GM13977 (cell line): Measurements from ENCODE around the gene FSIP1.
A peak's percentile ranks its signal among the peaks of the same experiment; 100 is the strongest.

Experiments
- DNase-seq: peaks from one replicate; pipeline ENCODE4 v3.0.0; 2012; ENCODE audit warnings: low spot score
- in situ Hi-C: fragments of 300-500 bp; cut with MboI; formaldehyde crosslinking; loops from one replicate; pipeline ENCODE4 v1.12.0; 2022; ENCODE audit warnings: low sequenced_read_pairs, low pct_unique_long_range_greater_than_20kb, mixed read lengths, inconsistent platforms; ENCODE audit not compliant: unreplicated experiment
- TF ChIP-seq, protein P1 (sequence below): IDR thresholded peaks from 2 replicates; pipeline ENCODE4 v1.5.1; 2012; ENCODE audit warnings: mild to moderate bottlenecking, control low read depth; ENCODE audit not compliant: insufficient read depth; ENCODE audit errors: extremely low read depth, missing control alignments

The FSIP1 gene

DNA sequence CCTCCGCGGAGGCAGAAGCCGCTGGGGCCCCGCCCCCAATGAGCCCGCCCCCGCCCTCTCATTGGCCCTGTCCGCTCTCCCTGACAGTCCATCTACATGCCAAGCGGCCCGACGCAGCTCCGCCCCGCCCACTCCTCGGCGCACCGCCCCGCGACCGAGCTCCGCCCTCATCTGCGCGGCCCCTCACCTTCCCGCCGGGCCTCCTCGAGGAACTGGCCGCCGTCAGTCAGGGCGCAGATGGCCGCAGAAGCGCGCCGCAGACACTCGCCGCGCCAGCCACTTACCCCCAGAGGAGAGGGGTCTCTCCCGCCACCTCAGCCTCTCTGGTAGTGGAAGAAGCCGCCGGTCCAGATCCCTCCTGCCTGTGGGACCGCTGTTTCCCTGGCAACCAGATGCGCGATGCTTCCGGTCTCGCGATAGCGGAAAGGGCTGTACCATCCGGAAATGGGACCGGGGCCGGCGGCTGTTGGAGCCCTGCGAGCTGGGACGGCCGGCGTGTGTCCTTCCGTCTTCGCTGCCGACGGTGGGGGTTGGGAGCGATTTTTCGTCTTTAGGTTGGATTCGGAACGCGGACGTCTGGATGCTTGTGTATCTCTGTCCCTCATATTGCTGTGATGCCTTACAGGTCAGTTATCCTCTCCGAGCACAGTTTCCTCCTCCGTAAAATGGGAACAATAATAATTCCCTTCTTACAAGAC lies at the start of gene FSIP1:
Gene FSIP1 (minus strand): TSS at position 401 of the 698 bp plus-strand sequence. CDS start 6,317 bp downstream, outside the sequence.
- in situ Hi-C loops = no loop called here
- TF ChIP-seq, protein P1, sequence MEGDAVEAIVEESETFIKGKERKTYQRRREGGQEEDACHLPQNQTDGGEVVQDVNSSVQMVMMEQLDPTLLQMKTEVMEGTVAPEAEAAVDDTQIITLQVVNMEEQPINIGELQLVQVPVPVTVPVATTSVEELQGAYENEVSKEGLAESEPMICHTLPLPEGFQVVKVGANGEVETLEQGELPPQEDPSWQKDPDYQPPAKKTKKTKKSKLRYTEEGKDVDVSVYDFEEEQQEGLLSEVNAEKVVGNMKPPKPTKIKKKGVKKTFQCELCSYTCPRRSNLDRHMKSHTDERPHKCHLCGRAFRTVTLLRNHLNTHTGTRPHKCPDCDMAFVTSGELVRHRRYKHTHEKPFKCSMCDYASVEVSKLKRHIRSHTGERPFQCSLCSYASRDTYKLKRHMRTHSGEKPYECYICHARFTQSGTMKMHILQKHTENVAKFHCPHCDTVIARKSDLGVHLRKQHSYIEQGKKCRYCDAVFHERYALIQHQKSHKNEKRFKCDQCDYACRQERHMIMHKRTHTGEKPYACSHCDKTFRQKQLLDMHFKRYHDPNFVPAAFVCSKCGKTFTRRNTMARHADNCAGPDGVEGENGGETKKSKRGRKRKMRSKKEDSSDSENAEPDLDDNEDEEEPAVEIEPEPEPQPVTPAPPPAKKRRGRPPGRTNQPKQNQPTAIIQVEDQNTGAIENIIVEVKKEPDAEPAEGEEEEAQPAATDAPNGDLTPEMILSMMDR = no peak
- peak; percentile 97 for DNase-seq

DNA sequence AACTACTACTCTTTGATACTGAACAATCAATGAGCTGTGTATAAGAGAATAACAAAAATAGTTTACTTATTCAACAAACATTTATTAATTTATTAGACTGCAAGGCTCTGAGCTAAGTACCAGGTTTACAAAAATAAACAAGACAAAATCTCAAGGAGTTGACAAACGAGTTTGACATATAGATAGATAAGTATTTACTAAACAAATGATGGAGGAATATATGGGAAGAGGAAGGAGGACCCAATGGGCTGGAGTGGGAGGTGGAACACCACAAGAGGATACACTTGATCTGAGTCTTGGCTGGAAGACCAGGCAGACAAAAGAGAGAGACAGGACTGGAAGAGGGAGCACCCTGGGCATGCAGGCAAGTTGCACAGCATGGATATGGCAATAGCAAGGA lies 47.5 kb upstream of the FSIP1 start:
- in situ Hi-C loops = no loop called here
- TF ChIP-seq, protein P1 = no peak
- DNase-seq = no peak

DNA sequence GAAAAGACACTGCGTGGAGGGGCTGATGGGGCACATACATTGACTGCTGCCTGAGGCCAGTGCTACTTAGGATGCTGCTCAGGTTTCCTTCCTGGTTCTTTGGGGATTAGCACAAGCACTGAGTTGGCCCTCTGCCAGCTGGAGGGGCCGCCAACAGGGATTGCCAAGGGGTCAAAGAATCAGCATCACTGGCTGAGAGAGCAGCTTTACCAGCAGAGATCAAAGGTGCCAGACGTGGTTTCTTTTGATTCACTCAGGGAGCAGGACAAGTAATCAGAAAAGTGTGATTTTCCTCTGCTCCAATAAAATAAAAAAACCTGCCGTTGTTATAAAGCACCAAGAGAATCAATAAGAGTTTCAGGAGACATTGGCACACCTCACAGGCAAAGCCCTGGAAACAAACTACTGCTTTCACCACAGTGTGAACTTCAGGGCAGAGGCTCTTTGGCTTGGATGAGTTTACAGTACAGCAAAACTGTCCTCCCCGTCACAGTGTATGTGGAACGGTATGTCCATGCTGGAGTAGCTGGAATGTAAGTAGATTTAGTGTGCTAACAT lies 45.8 kb upstream of the FSIP1 start:
- TF ChIP-seq, protein P1 = no peak
- no peak for DNase-seq
- in situ Hi-C loops = no loop called here

DNA sequence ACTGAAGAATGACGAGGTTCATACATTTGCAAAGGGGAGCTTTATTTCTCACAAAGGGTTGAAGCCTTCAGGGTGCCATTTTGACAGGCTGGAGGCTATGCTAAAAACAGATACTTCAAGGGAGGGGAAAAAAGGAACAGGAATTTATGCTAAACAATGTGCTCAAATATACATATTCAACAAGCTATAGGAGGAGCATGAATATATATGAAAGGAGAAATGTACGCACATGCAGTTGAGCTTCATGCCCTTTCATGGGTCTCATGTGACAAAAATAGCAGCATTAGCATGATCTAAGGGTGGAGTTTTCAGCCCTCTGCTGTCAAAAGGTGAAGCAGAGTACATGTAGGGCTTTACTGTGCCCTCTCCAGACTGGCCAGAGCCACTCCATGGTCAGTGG lies 44.3 kb upstream of the FSIP1 start:
- TF ChIP-seq, protein P1 = no peak
- in situ Hi-C loops = no loop called here
- DNase-seq = no peak

DNA sequence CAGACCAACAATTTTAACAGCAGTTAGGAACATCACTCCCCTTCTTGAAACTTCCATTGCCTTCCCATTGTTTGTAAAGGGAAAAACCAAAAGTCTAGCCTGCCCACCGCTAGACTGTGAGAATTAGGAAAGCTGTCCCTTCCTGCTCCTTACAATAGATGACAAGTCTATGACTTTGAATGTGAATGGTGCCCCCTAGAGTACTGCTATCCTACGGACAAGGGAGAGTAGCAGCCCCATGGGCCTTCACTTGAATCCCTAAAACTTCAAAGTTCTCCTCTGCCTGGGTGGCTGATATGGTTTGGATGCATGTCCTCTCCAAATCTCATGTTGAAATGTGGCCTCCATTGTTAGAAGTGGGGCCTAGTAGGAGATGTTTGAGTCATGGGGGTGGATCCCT lies 41.0 kb upstream of the FSIP1 start:
- in situ Hi-C loops = no loop called here
- TF ChIP-seq, protein P1 = no peak

DNA sequence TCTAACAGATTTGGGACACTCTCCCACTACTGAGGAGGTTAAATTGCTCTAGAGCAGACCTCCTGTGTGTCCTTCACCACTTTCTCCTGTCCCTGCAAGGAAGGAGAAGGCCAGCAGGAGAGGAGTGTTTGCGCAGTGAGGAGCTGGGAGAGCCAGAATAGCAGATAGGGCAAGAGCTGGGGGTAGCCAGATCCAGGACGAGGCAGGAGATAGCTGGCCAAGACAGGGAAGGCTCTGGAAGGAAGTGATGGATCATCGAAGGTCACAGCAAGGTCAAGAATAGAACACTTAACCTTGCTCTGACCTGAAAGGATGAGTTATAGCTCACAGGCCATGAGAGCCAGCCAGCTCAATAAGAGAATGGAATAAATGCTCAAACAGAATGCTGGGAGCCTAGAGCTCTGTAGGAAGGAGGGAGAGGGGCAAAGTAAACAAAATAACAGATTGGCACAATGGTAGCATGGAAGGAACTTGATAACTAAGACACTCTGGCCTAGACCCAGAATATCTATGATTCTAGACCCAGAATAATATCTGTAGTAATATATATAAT lies 37.5 kb upstream of the FSIP1 start:
- in situ Hi-C loops = no loop called here
- TF ChIP-seq, protein P1 = no peak
- DNase-seq = no peak

More for the DNA sequence above, 41.0 kb upstream of the FSIP1 start:
- DNase-seq = no peak
